Peyer's patch (tissue), 4 donors: ENCODE results near the gene NIP7.

Source experiments
- POLR2A ChIP-seq, 2 donors: fragments of 450-650 bp; IDR thresholded peaks; one replicate each; pipeline ENCODE4 v1.5.1; 2017; ENCODE audit warnings: antibody characterized with exemption in 2 of 2, mild to moderate bottlenecking in 2 of 2, moderate library complexity in 2 of 2
- TF ChIP-seq, protein P1 (sequence below), 6 experiments: fragments of 450-650 bp in 4 of 6; fragments of 200-600 bp in 2 of 6; sonication (generic) in 1 of 6; IDR thresholded peaks; one replicate each; pipeline ENCODE4 v1.5.1; 2017 to 2019; ENCODE audit warnings: antibody characterized with exemption in 6 of 6, mild to moderate bottlenecking in 3 of 6, moderate library complexity in 1 of 6

DNA sequence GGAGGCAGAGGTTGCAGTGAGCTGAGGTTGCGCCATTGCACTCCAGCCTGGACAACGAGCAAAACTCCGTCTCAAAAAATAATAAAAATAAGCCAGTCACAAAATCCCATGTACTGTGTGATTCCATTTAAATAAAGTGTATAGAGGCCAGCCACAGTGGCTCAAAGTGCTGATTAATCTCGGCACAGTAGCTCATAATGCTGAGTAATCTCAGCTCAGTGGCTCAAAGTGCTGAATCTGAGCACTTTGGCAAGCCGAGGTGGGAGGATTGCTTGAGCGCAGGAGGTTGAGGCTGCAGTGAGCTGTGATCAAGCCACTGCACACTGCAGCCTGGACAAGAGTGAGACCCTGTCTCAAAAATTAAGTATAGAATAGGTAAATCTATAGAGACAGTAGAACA, 7.1 kb downstream of the NIP7 start:
- TF ChIP-seq POLR2A (IDR thresholded peaks at IDR 0.05) = no peak
- TF ChIP-seq, protein P1, sequence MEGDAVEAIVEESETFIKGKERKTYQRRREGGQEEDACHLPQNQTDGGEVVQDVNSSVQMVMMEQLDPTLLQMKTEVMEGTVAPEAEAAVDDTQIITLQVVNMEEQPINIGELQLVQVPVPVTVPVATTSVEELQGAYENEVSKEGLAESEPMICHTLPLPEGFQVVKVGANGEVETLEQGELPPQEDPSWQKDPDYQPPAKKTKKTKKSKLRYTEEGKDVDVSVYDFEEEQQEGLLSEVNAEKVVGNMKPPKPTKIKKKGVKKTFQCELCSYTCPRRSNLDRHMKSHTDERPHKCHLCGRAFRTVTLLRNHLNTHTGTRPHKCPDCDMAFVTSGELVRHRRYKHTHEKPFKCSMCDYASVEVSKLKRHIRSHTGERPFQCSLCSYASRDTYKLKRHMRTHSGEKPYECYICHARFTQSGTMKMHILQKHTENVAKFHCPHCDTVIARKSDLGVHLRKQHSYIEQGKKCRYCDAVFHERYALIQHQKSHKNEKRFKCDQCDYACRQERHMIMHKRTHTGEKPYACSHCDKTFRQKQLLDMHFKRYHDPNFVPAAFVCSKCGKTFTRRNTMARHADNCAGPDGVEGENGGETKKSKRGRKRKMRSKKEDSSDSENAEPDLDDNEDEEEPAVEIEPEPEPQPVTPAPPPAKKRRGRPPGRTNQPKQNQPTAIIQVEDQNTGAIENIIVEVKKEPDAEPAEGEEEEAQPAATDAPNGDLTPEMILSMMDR (IDR thresholded peaks at IDR 0.05) = no peak
